Measurements from ENCODE around the gene NRIP3. TPM values are rescaled to one million over a fixed set of nuclear protein-coding genes. Genes with fewer than 3 reads are reported as not detected.
A peak's percentile ranks its signal among the peaks of the same experiment; 100 is the strongest.

NRIP3 gene
- total RNA-seq, 2 experiments from 2014 or later, result not detected

GRCh38 chr11:8963569-8964323, 40.1 kb downstream of the NRIP3 start:
- Histone ChIP-seq H4K20me1 (ENCODE audit: insufficient read depth, low read length) (0 out of 2 replicates have a peak, but pooled peaks cover 6% of the 10 kb centered on the region), H3K4me3 (ENCODE audit: low read depth, low read length, poor library complexity, severe bottlenecking) (peak overlapping the region; percentile 88), H3K27ac (ENCODE audit: low read depth, low read length, poor library complexity, severe bottlenecking) (peak overlapping the region; percentile 60), H3K9me3 (ENCODE audit: low read length) (no peaks in the 10 kb centered on the region), H2AFZ (ENCODE audit: low read length) (peak overlapping the region; percentile 69), H3K9me2 (ENCODE audit: insufficient read depth, low read length) (no peaks in the 10 kb centered on the region), H3K4me1 (ENCODE audit: insufficient read depth, low read length, poor library complexity, severe bottlenecking) (peaks cover 24% of the 10 kb centered on the region), H3K79me2 (ENCODE audit: insufficient read depth, low read depth, low read length) (peaks cover 41% of the 10 kb centered on the region), H3K4me2 (ENCODE audit: low read length) (peak overlapping the region; percentile 98), H3K36me3 (ENCODE audit: insufficient read depth, low read length) (peaks cover 10% of the 10 kb centered on the region; the same call in 1 of the 2 replicates)
- POLR2A ChIA-PET, result interaction anchor here (0.6 to 1.4 kb wide), 13 partner anchors 10 to 613 kb away, joined by 3 to 9 read pairs (median 4); partner anchors contain the start of genes RPL27A and TRIM66
- CTCF ChIA-PET (ENCODE audit: unreplicated experiment), result interaction anchor here (0.6 kb wide), 1 partner anchor 649 kb away, joined by 3 read pairs; no protein-coding TSS in a partner anchor
- no TSS peak for BruUV-seq (replicated peaks)
- intact Hi-C loops (cut with micrococcal nuclease; ENCODE audit: unreplicated experiment), result loop anchor here (1.0 to 2.0 kb wide), 4 partner anchors 52 to 497 kb away; partner anchors contain the start of genes AKIP1, TMEM41B and ZNF143
- DNase-seq (ENCODE audit: low spot score), result peak; percentile 78
- TF ChIP-seq CTCF (conservative IDR thresholded peaks at IDR 0.05; ENCODE audit: low read length), result no peak
- TF ChIP-seq EZH2phosphoT487 (IDR thresholded peaks at IDR 0.05; ENCODE audit: borderline replicate concordance, low read depth, low read length), result no peak

- peaks cover 10% of the 10 kb centered on the region; the same call in 1 of the 2 replicates for H3K36me3 ChIP-seq (ENCODE audit: insufficient read depth, low read length)
- no peak overlapping the region for H2AFZ ChIP-seq (ENCODE audit: low read length)
- BruUV-seq (replicated peaks), result no TSS peak
- CTCF ChIA-PET (ENCODE audit: unreplicated experiment), result interaction anchor here (0.5 kb wide), 1 partner anchor 27 kb away, joined by 3 read pairs; no protein-coding TSS in a partner anchor
- 0 out of 2 replicates have a peak, but pooled peaks cover 6% of the 10 kb centered on the region for H4K20me1 ChIP-seq (ENCODE audit: insufficient read depth, low read length)
- H3K4me3 ChIP-seq (ENCODE audit: low read depth, low read length, poor library complexity, severe bottlenecking), result peak overlapping the region; percentile 88
- H3K9me3 ChIP-seq (ENCODE audit: low read length), result no peaks in the 10 kb centered on the region
- DNase-seq (ENCODE audit: low spot score), result no peak
- peaks cover 42% of the 10 kb centered on the region for H3K79me2 ChIP-seq (ENCODE audit: insufficient read depth, low read depth, low read length)
- peak overlapping the region; percentile 98 for H3K4me2 ChIP-seq (ENCODE audit: low read length)
- intact Hi-C loops (cut with micrococcal nuclease; ENCODE audit: unreplicated experiment), result no loop called here
- peak overlapping the region; percentile 60 for H3K27ac ChIP-seq (ENCODE audit: low read depth, low read length, poor library complexity, severe bottlenecking)
- H3K9me2 ChIP-seq (ENCODE audit: insufficient read depth, low read length), result no peaks in the 10 kb centered on the region
- TF ChIP-seq CTCF (conservative IDR thresholded peaks at IDR 0.05; ENCODE audit: low read length) (no peak), EZH2phosphoT487 (IDR thresholded peaks at IDR 0.05; ENCODE audit: borderline replicate concordance, low read depth, low read length) (no peak)
- peaks cover 24% of the 10 kb centered on the region for H3K4me1 ChIP-seq (ENCODE audit: insufficient read depth, low read length, poor library complexity, severe bottlenecking)
- POLR2A ChIA-PET, result interaction anchor here (1.1 to 1.4 kb wide), 3 partner anchors 14 to 274 kb away, joined by 3 to 6 read pairs (median 4); no protein-coding TSS in a partner anchor
Measured at GRCh38 chr11:8962841-8963240, 41.0 kb downstream of the NRIP3 start.
